Activated CD8-positive, alpha-beta memory T cell treated with anti-CD3 and anti-CD28 coated beads for 36 hours (primary cell): ENCODE results near the gene LTB4R. TPM values are rescaled to one million over a fixed set of nuclear protein-coding genes. Genes with fewer than 3 reads are reported as not detected.
"Not testable (repeated sequence)": the region's sequence is repeated elsewhere in the genome, so short reads cannot be mapped to it uniquely, and the experiment has no call there.

ENCODE experiments used
- CTCF ChIA-PET: fragments of 350-600 bp; sonication (Branson Sonifier 250); formaldehyde crosslinking; loops from one replicate; lab custom pipeline; 2021; ENCODE audit warnings: antibody characterized with exemption; lab: Charles Lee
- POLR2A ChIA-PET: fragments of 350-600 bp; sonication (Branson Sonifier 250); formaldehyde crosslinking; loops from one replicate; lab custom pipeline; 2021; ENCODE audit warnings: antibody characterized with exemption; lab: Charles Lee
- total RNA-seq, 2 experiments: library from RNA; stranded (reverse); gene quantifications; one replicate each; pipeline ENCODE4 v1.2.3, GENCODE V29; 2021

LTB4R gene
- total RNA-seq, 2 experiments from 2014 or later: 12.5 to 13.7 TPM

DNA sequence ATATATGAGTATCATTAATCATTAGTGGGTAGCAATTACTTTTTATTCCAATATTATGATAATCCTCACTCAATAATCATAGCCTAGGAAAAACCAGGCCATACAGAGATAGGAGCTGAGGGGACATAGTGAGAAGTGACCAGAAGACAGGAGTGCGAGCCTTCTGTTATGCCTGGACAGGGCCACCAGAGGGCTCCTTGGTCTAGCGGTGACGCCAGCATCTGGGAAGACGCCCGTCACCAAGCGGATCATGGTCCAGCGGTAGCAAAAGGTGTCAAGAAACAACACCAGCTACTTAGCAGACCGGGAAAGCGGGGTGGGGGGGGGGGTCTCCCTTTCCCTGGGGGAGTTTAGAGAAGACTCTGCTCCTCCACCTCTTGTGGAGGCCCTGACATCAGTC, 16.6 kb downstream of the LTB4R start:
- CTCF ChIA-PET: interaction anchor here (1.2 to 17.7 kb wide), 4 partner anchors 9 to 105 kb away, joined by 3 to 334 read pairs (median 6); partner anchors contain the start of genes CBLN3, DHRS1, KHNYN and NOP9
- POLR2A ChIA-PET: not testable (repeated sequence)

GRCh38 chr14:24329073-24329663, 17.9 kb downstream of the LTB4R start:
- ChIA-PET POLR2A (interaction anchor here (1.3 kb wide), 1 partner anchor 19 kb away, joined by 3 read pairs; the partner anchor contains the start of gene LTB4R2), CTCF (interaction anchor here (1.4 to 17.7 kb wide), 3 partner anchors 11 to 104 kb away, joined by 4 to 334 read pairs (median 8); partner anchors contain the start of genes CBLN3, DHRS1, KHNYN and NOP9)

DNA sequence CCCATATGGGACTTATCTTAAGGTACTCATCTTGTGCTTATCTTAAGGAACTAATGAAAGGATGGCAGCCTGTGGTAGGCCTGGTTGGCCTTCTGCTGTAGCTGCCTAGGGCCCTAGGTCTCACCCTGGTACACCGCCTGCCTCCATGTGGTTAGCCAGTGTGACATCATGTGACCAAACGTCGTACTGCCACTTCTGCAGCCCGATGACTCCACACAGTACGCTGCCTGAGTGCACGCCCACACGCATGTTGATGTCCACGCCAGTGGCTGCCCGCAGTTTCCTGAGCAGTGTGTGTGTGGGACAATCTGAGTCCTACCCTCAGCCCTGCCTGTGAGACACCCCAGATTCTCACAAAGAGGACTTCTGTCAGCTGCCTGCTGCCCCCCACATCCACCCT, 18.4 kb downstream of the LTB4R start:
- ChIA-PET POLR2A (interaction anchor here (1.3 kb wide), 1 partner anchor 20 kb away, joined by 3 read pairs; the partner anchor contains the start of gene LTB4R2), CTCF (interaction anchor here (1.4 to 17.7 kb wide), 3 partner anchors 10 to 103 kb away, joined by 4 to 334 read pairs (median 8); partner anchors contain the start of genes CBLN3, DHRS1, KHNYN and NOP9)

GRCh38 chr14:24330973-24331674, 19.8 kb downstream of the LTB4R start:
- CTCF ChIA-PET: interaction anchor here (0.7 to 17.7 kb wide), 8 partner anchors 9 to 110 kb away, joined by 3 to 334 read pairs (median 5); partner anchors contain the start of genes CBLN3, CIDEB, KHNYN and LTB4R
- POLR2A ChIA-PET: no interaction called here

DNA sequence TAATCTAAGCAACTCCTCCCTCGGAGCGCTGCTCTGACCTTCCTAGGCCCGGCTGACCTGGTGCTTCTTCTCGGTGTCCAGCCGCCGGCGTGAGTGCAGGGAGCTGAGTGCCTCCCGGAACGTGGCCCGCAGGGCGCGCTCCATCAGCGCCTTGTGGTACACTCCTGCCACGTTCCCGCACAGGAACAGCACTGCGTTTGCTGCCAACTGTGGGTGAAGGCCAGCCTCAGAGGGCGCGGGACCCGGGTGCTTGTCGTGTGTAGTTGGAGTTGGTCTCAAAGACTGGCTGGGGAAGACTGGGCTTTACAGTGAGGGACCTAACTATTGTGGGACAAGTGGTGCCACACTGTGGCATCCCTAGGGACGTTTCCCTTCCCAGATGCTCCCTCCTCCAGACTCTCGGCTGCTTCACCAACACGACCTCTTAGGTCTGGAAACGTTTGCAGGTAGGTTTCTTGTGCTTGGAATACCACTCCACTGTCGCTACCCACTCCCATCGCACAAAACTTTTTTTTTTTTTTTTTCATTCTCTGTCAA, 20.5 kb downstream of the LTB4R start:
- CTCF ChIA-PET: interaction anchor here (0.7 to 17.7 kb wide), 13 partner anchors 9 to 216 kb away, joined by 3 to 334 read pairs (median 5); partner anchors contain the start of genes CBLN3, CIDEB, KHNYN and LTB4R
- POLR2A ChIA-PET: interaction anchor here (0.5 to 1.0 kb wide), 4 partner anchors 98 to 222 kb away, joined by 3 to 7 read pairs (median 4); partner anchors contain the start of genes KHNYN and SDR39U1

GRCh38 chr14:24332268-24332993, 21.1 kb downstream of the LTB4R start:
- CTCF ChIA-PET: interaction anchor here (0.7 to 17.7 kb wide), 24 partner anchors 10 to 217 kb away, joined by 3 to 334 read pairs (median 4); partner anchors contain the start of genes CBLN3, CIDEB, KHNYN and LTB4R
- POLR2A ChIA-PET: interaction anchor here (0.5 to 2.4 kb wide), 8 partner anchors 91 to 223 kb away, joined by 3 to 37 read pairs (median 5); partner anchors contain the start of genes CBLN3, KHNYN and SDR39U1

GRCh38 chr14:24334431-24335291, 23.4 kb downstream of the LTB4R start, which contains the start of gene ADCY4:
TSS of gene ADCY4 (minus strand) at chr14:24335071. CDS start at chr14:24334652, 419 bp downstream.
- POLR2A ChIA-PET: interaction anchor here (0.7 to 2.4 kb wide), 2 partner anchors 96 to 99 kb away, joined by 3 to 37 read pairs; partner anchors contain the start of genes CBLN3 and KHNYN
- CTCF ChIA-PET: interaction anchor here (1.2 to 17.7 kb wide), 10 partner anchors 11 to 139 kb away, joined by 3 to 334 read pairs (median 8); partner anchors contain the start of genes CBLN3, CIDEB, KHNYN and LTB4R

- CTCF ChIA-PET: interaction anchor here (17.7 kb wide), 1 partner anchor 97 kb away, joined by 334 read pairs; the partner anchor contains the start of genes CBLN3 and KHNYN
- POLR2A ChIA-PET: interaction anchor here (1.4 kb wide), 1 partner anchor 95 kb away, joined by 3 read pairs; no protein-coding TSS in a partner anchor
Measured at GRCh38 chr14:24335461-24336171, 24.3 kb downstream of the LTB4R start.

- ChIA-PET CTCF (interaction anchor here (1.0 to 17.7 kb wide), 2 partner anchors 9 to 96 kb away, joined by 4 to 334 read pairs; partner anchors contain the start of genes CBLN3 and KHNYN), POLR2A (no interaction called here)
Measured at GRCh38 chr14:24337144-24337823, 26.0 kb downstream of the LTB4R start.

GRCh38 chr14:24337824-24338175, 26.5 kb downstream of the LTB4R start:
- ChIA-PET POLR2A (no interaction called here), CTCF (interaction anchor here (17.7 kb wide), 1 partner anchor 95 kb away, joined by 334 read pairs; the partner anchor contains the start of genes CBLN3 and KHNYN)

- ChIA-PET CTCF (interaction anchor here (17.7 kb wide), 1 partner anchor 94 kb away, joined by 334 read pairs; the partner anchor contains the start of genes CBLN3 and KHNYN), POLR2A (interaction anchor here (1.5 kb wide), 1 partner anchor 91 kb away, joined by 5 read pairs; the partner anchor contains the start of gene KHNYN)
Measured at GRCh38 chr14:24338843-24339242, 27.5 kb downstream of the LTB4R start.

DNA sequence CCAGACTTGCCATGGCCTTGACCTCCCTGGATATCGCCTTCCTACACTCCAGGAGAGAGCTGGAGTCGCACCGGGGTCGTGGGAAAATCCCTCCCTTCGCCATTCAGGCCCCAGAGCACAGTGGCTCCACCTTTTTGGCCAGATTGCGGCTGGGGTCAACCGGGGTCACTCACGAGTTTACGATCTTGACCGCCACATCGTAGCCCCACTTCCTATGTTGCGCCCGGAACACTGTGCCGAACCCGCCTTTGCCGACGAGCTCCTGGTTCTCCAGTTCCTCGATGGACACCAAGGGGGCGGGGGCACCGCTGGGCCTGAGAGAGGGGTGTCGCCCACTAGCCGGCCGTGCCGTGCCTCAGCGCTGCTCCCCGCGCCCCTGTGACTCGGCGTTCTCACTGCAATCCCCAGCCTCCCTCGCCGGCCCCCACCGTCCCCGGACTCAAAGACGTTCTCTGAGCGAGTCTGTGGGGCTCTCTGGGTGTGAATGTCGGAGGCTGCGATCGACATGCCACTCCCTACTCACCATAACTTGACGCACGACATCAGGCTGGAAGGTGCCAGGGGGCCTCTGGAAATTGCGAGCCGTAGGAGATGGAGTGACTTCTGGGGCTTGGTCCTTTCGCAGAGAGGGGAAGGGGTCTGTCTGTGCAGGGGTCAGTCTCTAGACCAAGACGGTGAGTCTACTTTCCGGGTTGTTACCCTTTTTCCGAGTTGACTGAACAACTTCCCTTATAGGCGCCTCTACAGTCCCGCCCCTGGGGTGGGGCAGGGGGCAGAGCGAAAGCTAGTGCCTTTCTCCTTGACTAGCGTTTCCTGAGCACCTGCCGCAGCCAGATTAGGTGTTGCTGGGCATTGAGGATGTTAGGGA, 28.2 kb downstream of the LTB4R start, which contains the start of gene RIPK3:
TSS of gene RIPK3 (minus strand) at position 708 of the 868 bp plus-strand sequence. CDS start at position 543, 165 bp downstream.
- ChIA-PET POLR2A (interaction anchor here (1.3 to 1.5 kb wide), 2 partner anchors 91 kb away, joined by 5 to 6 read pairs; partner anchors contain the start of gene KHNYN), CTCF (interaction anchor here (0.7 to 17.7 kb wide), 4 partner anchors 10 to 93 kb away, joined by 3 to 334 read pairs (median 4); partner anchors contain the start of genes CBLN3 and KHNYN)

GRCh38 chr14:24340606-24341005, 29.3 kb downstream of the LTB4R start:
- CTCF ChIA-PET: interaction anchor here (0.7 to 17.7 kb wide), 4 partner anchors 12 to 98 kb away, joined by 3 to 334 read pairs (median 4); partner anchors contain the start of genes CBLN3 and KHNYN
- POLR2A ChIA-PET: interaction anchor here (0.6 to 1.3 kb wide), 2 partner anchors 14 to 90 kb away, joined by 6 read pairs; no protein-coding TSS in a partner anchor

DNA sequence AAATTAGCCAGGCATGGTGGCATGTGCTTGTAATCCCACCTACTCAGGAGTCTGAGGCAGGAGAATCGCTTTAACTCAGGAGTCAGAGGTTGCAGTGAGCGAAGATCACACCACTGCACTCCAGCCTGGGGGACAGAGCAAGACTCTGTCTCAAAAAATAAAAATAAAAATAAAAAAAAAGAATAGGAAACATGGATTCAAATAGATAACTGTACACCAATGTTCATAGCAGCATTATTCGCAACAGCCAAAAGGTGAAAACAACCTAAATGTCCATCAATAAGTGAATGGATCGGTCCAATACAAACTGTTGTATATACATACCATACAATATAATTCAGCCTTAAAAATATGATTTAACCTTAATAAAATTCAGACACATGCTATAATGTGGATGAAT, 31.6 kb downstream of the LTB4R start:
- CTCF ChIA-PET: interaction anchor here (1.0 kb wide), 2 partner anchors 27 to 89 kb away, joined by 3 to 4 read pairs; no protein-coding TSS in a partner anchor
- POLR2A ChIA-PET: no interaction called here
